Measurements from ENCODE around the gene LRRC56.
"Not testable (repeated sequence)": the region's sequence is repeated elsewhere in the genome, so short reads cannot be mapped to it uniquely, and the experiment has no call there.

Gene LRRC56

DNA sequence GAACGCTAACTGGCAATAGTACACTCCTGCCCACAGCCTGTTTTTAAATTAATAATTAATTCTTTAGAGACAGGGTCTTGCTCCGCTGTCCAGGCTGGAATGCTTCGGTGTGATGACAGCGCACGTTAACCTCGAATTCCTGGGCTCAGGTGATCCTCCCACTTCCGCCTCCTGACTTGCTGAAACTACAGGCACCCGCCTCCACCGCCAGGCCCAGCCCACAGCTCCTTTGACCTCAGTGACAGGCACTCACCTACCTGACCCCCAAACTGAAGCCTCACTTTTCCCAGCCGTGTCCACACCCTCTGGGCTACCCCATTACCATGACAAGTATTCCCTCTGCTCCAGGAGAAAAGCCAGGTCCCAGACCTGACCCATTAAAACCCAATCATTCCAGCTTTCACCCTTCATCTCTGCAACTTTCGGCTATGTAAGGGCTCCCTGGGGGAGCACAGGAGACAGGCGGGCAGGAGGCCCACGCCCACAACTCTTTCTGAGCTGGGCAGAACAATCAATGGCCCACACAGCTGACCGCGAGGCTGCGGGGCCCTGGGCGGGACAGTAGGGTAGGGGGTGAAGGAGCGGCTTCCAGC is 22.5 kb downstream of the LRRC56 start:
- DNase-seq: no peak

DNA sequence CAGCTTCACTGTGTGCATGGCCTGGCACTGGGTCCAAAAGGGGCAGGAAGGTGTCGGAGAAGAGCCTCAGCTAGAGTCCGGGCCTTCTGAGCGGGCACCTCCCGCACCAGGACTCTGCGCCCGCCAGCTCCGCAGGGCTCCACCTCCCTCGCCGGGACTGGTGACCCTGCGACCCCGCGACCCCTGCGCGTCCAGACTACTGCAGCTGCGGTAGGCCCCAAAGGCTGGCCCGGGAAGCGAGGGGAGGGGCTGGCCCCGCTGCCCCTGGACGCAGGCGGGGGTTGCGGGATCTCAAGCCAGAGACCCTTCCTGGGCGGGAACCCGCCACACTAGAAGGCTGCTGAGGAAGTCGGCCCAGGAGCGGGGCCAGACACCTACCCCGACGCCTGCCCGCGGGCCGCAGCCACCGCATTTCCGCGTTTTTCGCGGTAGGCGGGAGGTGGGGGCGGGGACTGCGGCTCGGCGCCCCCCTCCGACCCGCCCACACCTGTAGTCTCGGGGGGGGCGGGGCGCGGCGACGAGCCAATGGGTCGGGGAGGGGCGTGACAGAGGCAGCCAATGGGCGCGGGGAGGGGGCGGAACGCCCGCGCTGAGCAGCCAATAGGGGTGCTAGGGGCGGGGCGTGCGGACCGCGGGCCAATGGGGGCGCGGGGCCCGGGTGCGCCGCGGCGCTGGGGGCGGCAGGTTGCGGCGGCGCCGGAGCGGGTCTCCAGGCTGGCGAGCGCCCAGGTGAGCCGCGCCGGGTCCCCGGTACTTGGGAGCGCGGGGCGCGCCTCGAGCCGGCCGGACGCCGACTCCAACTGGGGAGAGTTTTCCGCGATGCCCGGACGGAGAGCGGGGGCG is 23.2 kb downstream of the LRRC56 start, which contains the start of the genes LMNTD2 and RASSF7:
LMNTD2 (minus strand) TSS at position 434 of the 843 bp plus-strand sequence; CDS start at position 412, 22 bp downstream.
RASSF7 (plus strand) TSS at position 666 of the 843 bp plus-strand sequence. CDS start 799 bp downstream, outside the sequence.
- peak; percentile 76 for DNase-seq

DNA sequence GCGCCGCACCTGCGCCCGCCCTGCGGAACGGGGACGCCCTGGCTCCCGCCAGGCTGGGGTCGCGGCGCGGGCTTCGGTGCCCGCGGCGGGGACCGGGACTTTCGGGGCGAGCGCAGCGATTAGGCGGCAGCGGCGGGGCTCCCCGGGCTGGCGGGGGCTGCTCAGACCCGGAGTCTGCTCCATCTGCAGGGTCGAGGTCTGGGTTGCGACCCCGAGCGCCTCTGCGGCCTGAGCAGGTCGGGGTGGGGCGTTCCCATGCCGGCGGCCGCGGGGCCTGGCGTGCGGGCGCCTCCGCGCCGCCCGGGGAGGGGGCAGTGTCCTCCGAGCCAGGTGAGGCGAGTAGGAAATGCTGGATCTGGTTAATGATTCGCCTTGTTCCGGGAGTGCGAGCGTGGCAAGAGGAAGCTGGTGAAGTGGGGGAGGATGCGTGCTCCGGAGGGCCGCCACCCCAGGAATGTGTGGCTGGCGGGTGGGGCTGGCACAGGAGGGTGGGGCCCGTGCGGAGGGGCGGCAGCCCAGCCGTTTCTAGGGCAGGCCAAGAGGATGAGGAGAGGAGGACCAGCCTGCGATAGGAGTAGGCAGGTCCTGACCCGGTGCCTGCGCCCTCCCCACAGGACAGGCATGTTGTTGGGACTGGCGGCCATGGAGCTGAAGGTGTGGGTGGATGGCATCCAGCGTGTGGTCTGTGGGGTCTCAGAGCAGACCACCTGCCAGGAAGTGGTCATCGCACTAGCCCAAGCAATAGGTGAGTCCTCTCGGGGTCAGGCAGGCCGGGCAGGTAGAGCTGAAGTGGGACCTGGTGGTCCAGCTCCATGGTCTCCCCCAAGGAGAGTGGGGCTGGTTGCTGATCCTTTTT is 24.0 kb downstream of the LRRC56 start:
- no peak for DNase-seq

DNA sequence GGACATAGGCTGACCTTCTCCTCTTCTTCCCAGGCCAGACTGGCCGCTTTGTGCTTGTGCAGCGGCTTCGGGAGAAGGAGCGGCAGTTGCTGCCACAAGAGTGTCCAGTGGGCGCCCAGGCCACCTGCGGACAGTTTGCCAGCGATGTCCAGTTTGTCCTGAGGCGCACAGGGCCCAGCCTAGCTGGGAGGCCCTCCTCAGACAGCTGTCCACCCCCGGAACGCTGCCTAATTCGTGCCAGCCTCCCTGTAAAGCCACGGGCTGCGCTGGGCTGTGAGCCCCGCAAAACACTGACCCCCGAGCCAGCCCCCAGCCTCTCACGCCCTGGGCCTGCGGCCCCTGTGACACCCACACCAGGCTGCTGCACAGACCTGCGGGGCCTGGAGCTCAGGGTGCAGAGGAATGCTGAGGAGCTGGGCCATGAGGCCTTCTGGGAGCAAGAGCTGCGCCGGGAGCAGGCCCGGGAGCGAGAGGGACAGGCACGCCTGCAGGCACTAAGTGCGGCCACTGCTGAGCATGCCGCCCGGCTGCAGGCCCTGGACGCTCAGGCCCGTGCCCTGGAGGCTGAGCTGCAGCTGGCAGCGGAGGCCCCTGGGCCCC is 24.8 kb downstream of the LRRC56 start:
- DNase-seq: no peak

DNA sequence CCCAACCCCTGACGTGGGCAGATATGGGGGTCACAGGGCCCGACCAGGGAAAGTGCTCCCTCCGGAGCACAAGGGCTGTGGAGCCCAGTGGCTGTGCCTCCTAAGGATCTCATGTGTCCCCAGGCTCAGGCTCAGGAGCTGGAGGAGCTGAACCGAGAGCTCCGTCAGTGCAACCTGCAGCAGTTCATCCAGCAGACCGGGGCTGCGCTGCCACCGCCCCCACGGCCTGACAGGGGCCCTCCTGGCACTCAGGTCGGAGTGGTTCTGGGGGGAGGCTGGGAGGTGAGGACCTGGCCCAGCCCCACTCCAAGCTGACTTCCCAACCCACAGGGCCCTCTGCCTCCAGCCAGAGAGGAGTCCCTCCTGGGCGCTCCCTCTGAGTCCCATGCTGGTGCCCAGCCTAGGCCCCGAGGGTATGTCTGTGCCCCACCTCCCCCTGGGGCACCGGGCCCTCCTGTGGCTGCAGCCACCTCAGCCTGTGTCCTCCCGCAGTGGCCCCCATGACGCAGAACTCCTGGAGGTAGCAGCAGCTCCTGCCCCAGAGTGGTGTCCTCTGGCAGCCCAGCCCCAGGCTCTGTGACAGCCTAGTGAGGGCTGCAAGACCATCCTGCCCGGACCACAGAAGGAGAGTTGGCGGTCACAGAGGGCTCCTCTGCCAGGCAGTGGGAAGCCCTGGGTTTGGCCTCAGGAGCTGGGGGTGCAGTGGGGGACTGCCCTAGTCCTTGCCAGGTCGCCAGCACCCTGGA is 25.9 kb downstream of the LRRC56 start:
- DNase-seq: no peak

DNA sequence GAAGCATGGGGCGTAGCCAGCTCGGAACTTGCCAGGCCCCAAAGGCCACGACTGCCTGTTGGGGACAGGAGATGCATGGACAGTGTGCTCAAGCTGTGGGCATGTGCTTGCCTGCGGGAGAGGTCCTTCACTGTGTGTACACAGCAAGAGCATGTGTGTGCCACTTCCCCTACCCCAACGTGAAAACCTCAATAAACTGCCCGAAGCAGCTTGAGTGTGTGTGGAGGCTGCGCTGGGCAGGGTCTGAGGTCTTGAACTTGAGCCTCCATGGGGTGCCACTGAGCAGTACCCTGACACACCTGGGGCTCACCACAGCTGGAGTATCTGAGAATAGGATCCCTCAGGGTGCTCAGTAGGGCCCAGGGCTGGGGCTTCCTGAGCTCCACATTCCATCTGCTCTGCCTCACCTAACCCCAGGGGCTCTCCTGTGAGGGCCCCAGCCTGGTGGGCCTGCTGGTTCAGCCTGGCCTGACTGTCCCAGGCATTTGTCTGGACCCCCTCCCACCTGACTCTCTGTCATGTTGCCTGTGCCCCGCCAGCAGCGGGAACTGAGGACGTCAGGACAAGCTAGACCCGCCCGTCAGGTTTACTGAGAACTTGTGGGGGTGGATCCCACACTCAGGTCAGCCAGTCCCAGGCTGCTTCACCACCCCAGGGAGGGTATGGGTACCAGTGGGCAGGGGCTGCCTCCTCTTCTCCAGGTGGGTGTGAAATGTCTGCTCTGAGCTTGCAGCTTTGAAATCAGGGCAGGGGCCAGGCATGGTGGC is 26.7 kb downstream of the LRRC56 start:
- DNase-seq: no peak

DNA sequence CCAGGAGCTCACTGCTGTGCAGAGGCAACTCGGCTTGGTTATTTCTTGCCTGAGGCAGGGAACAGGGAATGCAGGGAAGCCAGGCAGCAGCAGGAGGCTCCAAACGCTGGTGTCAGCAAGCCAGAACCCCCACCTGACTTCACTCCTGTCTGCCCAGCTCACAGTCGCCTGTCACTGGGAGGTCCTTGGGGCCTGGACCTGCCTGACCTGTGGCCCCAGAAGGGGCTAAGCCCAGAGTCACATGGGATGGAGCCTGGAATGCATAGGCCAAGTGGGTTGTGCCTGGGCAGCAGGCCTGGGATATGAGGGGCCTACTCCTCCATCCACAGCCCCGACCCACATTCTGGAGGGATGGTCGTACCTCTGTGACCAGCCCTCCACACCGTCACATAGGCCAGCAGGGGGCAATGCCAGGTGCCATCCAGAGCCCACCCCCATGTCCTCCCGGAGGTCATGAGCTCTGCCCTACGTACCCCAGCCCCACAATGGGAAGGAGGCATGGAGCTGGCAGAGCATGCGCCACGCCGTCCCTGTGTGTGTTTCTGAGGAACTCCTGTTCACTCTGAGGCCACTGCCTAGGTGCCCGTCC is 28.7 kb downstream of the LRRC56 start:
- DNase-seq: no peak

DNA sequence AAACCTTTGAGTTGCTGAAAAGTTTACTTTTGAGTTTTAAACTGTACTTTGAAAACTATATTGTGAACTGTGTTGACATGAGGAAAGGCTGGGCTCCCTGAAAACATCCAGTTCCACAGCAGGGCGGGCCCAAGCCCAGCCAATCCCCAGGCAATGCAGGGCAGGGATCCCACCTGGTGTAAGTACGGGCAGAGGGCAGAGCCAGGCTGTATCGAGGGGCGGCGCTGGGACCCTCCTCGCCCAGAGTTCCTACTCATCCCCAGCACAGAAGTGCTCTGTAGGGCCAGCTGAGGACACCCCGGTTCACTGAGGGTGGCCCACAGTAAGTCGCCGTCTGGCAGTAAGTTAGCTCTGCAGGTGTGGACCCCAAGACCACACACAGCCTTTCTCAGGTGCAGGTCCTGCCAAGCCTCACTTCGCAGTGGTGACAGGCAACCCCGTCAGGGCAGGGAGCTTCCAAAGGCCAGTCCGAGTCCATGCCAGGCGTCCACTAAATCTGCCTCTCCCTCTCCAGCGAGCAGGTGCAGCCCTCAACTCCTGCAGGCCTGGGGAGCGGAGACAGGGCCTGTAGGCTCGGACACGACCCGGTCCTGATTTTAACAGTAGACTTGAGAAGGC is 29.8 kb downstream of the LRRC56 start:
- no peak for DNase-seq

DNA sequence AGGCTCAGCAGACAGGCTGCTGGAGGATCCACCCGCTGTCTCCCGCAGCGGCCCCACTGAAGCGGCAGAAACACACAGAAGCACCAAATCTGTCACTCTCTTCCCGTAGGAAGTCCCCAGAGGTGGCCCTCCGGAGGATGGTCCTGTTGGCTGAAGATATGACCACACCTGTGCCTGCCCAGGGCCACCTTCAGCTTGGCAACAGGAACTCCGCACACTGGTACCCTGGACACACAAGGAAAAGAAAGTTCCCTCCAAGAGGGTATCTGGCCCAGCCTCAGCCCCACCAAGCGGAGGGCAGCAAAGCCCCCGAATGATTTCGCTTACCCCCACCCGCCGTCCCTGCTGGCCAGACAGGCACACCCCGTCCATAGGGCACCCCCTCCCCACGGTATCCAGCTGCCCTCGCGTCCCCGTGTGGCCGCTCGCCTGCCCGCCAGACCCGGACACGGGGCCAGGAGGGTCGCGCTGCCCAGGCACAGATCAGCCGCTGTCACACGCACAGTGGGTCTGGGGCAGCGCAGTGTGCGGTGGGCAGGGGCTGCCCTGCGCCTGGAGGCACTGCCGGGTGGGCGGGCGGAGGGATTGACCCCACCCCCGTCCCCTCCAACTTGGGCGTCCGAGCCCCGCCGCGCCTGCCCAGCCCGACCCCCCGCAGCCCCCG is 30.4 kb downstream of the LRRC56 start:
- no peak for DNase-seq

DNA sequence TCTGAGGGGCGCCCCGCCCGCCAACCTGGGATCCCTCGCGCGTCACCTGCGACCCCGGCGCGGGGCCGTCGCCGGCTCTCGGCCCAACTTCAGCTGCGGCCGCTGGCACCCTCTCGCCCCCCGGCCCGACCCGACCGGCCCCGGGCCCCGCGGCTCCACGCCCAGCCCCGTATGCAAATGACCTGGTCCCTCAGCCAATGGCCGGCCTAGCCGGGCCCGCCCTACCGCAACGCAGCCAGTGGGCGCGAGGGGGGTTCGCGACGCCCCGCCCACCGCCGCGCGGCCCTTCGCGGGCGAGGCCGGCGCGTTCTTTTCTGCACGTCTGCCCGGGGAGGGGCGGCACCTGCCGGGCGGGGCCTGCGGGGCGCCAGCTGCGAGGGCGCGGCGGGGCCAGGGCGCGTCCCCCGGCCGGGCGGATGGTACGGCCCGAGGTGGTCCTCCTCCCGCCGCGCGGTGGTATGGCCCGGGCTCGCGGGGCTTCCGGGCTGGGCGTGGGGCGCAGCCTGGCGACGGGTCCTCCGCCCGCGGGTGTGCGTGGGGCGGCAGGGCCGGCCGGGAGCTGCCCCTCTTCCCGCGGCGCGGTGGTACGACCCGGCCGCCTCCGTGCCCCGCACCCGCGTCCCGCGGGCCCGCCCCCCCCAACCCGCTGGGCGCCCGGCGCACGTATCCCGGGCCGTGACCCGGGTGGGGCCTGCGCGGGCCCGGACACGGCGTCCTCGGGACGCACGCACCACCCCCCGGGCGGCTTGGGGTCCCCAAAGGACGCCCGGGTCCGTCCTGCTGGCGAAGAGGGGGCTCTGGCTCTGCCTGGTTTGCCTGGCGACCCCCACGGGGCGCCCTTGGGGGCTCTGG is 31.2 kb downstream of the LRRC56 start:
- peak; percentile 92 for DNase-seq

DNA sequence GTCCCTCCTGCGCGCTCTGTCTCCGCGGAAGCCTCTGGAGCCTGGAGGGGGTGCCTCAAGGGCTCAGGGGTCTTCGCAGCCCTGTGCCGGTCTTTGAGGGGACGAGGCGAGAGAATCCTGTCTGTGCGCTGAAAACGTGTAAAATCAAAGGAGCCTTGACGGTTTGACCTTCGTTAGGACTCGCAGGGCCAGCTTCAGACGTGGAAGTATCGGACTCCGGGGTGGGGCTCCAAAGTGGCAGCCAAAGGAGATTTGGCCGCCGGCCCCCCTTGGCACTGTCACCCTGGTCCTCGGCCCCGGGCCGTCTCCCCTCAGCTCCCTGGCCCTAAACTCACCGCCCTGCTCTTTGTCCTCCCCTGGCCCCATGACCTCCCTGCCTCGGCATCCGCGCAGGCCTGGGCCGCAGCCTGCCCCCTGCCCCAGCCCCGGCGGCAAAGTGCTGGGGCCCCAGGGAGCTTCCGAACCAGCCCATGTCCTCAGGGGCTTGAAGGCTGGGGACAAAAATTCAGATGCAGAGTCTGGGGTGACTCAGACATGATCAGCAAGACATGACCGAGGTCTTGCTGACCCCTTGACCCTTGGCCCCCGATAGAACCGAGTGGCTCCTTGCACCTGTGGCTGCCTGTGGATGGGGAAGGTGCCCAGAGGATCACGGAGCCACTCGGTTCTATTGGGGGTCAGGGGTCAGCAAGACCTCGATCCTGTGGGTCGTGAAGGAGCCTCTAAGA is 32.0 kb downstream of the LRRC56 start:
- no peak for DNase-seq

DNA sequence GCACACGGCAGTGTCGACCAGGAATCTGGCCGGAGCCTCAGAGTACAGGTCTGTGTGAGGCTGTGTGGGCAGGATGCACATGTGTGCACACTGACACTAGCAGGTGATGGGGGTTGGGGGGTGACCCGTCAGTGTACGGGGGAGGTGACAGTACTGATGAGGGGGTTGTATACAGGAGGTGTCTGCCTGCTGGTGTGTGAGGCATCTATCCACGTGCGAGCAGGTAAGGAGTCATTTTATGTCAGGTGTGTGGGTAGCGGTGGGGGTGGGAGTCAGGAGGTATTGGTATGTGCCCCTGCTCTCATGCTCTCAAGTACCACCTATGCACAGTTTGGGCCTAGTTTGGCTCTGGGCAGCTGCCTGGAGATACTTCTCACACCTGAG is 34.5 kb downstream of the LRRC56 start:
- no peak for DNase-seq

DNA sequence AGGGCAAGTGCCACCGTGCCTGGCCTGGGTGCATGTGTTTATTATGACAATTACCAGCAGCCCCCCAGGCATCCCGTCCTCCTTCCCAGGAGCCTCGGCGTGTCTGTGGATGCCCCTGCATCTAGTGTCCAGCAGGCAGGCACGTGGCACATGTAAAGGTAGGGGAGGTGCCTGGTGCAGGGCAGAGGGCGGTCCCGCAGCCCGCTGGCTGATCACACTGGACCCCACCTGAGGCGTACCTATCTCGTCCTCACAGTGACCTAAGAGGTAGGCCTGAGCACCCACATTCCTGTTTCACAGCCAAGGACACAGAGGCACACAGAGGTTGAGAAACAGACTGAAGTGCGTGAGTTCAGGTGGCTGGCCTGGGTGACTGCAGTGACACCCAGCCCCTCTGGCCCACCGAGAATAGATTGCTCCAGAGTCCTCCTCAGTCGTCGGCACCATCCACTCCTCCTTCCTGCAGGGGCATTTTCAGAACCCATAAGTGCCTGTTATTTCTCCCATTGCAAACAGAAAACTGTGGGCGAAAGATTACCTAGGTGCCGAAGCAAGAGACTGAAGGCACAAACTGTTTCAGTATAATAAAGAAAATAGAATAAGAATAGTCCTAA is 35.9 kb downstream of the LRRC56 start:
- DNase-seq: no peak

DNA sequence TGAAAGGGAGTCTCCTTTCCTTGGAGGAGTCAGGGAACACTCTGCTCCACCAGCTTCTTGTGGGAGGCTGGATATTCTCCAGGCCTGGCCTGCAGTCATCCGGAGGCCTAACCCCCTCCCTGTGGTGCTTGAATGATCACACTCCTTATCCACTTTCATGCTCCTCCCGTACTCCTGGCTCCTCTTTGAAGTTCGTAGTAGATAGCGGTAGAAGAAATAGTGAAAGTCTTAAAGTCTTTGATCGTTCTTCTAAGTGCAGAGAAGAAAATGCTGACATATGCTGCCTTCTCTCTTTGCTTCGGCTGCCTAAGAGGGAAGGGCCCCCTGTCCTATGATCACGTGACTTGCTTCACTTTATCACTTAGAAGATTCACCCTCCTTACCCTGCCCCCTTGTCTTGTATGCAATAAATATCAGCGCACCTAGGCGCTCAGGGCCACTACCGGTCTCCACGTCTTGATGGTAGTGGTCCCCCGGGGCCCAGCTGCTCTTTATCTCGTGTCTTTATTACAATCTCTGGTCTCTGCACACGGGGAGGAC is 36.8 kb downstream of the LRRC56 start:
- not testable (repeated sequence) for DNase-seq

DNA sequence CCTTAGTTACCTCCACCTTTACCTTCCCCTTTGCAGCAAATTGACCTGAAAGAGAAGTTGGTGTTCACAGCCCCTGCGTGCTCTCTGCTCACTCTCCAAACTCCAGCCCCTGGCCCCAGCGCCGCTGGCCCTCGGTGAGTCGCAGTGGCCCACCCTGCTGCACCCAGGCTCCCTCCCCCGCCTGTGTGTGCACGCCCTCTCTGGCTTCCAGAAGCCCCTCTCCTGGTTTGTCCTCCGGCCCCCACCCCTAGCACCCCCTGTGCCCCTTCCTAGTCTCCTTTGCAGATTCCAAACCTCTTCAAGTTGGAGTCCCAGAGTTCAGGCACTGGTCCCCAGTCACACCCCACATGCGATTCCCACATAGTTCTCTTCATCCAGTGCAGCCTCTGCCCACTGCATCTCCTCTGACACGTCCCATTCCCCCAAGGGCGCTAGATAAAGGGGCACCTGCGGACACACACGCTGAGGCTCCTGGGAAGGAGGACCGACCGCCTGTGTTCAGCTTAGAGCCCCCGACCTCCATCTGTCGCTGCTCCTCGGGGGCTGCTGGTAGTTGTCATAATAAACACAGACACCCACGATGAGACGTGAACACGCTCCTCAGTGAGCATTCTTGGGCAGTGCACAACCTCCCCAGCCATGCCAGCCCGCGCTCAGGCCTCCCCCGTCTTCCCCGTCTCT is 37.4 kb downstream of the LRRC56 start:
- no peak for DNase-seq

DNA sequence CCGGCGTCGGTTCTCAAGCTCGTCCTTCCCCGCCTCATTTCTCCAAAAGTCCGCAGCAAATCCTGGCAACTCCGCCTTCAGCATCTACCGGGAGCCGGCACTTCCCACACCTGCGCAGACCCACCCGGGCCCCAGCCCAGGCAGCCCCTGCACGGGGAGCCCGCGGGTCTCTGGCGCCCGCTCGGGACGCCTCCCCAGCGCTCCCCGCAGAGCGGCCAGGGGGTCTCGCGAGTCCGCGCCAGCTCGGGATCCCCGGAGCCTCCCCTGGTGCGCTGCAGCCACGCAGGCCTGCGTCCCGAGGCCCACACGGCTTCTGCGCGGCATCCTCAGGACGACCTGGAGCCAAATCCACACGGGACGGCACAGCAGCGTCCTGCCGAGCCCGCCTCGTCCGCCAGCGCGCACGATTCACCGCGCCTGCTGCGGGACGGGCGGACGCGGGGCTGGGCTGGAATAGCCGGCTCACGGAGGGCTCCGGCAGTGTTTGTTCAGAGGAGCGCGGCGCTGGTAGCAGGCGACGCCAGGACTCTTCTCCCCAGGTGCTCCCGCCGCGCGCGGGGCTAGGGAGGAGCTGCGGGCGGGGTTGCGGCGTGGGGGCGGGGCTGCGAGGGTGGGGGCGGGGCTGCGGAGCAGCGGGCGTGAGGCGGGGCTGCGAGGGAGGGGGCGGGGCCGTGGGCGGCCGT is 38.1 kb downstream of the LRRC56 start:
- peak; percentile 55 for DNase-seq

All from DMS153 (cell line).